Right lobe of liver (tissue), 4 donors: ENCODE measurements around the gene LHFPL6.

Experiments
- CTCF ChIP-seq, 4 donors: fragments of 200-600 bp in 3 of 4; fragments of 450-650 bp in 1 of 4; IDR thresholded peaks; one replicate each; pipeline versions ENCODE4 v1.5.1 to v1.8.0; 2016 to 2022; ENCODE audit warnings: antibody characterized with exemption in 4 of 4, mild to moderate bottlenecking in 2 of 4
- POLR2A ChIP-seq: fragments of 450-650 bp; IDR thresholded peaks from one replicate; pipeline ENCODE4 v1.6.1; 2017; ENCODE audit warnings: antibody characterized with exemption, mild to moderate bottlenecking
- donor health status: DM: no; HTN: no; CAD: no.
- donor health status: DM: no; HTN: no; CAD: no.
- donor health status: DM: no; HTN: yes; CAD: no.

GRCh38 chr13:39509616-39510315 lies 93.2 kb downstream of the LHFPL6 start:
- TF ChIP-seq CTCF (IDR thresholded peaks at IDR 0.05) (no peak), POLR2A (no peak)
